ENCODE data around the gene CCDC92B. TPM values are rescaled to one million over a fixed set of nuclear protein-coding genes. Genes with fewer than 3 reads are reported as not detected.

Gene CCDC92B
- total and polyA plus RNA-seq, 2 of the 13 experiments (the other 11 are each of a cell fraction or from before 2014, with no cell fraction given), result not detected

DNA sequence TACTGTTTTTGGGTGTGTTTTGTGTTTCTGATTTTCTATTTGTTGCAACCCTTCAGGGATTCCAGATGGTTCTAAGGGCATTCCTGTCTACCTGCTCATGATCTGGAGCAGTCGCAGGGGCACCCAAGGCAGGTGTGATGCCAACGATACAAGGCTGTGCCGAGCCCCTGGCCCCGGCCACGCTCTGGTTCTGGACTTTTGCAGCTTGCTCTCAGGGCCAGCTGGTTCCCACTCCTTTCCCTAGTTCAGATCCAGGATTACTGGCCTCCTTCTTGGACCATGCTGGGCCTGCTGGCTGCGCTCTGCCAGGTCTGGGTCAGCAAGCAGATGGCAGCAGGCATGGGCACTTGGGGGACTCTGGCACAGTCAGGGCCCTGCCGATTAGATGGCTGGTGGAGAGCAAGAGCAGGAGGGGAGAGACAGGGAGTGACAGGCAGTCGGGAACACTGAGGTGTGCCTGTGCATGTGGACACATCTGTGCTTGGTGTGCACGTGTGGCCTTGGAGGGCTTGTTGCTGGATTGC is 31.5 kb upstream of the CCDC92B start:
- H3K79me2 ChIP-seq (ENCODE audit: insufficient read depth, low read length), result no peaks in the 10 kb centered on the region
- no peak overlapping the region for H2AFZ ChIP-seq (ENCODE audit: low read length)
- H3K9ac ChIP-seq (ENCODE audit: insufficient read depth, low read depth, low read length), result no peak overlapping the region
- H4K20me1 ChIP-seq (ENCODE audit: insufficient read depth, low read length), result no peaks in the 10 kb centered on the region
- no peak overlapping the region for H3K4me3 ChIP-seq (replicated peaks in 1 of 3; ENCODE audit: insufficient read depth in 1 of 3, low read depth in 2 of 3, low read length in 3 of 3)
- H3K27ac ChIP-seq (ENCODE audit: extremely low read length, insufficient read depth, low read length), result no peak overlapping the region
- no peak for FAIRE-seq
- H3K9me3 ChIP-seq (ENCODE audit: low read length), result no peaks in the 10 kb centered on the region
- no peak for TF ChIP-seq ZNF468 (CRISPR knock-in tag; IDR thresholded peaks at IDR 0.05)
- TF ChIP-seq HOXA9 (CRISPR knock-in tag; IDR thresholded peaks at IDR 0.05; ENCODE audit: borderline replicate concordance), result no peak
- no peak for TF ChIP-seq ZMYM4 (CRISPR knock-in tag; IDR thresholded peaks at IDR 0.05)
- TF ChIP-seq CAMTA2 (CRISPR knock-in tag; IDR thresholded peaks at IDR 0.05; ENCODE audit: borderline replicate concordance), result no peak
- TF ChIP-seq MAFF (IDR thresholded peaks at IDR 0.05; ENCODE audit: low read depth, low read length), result no peak
- WGBS (ENCODE audit: low lambda C conversion rate), result 75% methylated on average over 8 of the region's 9 CpGs
- in situ Hi-C loops (cut with HindIII; ENCODE audit: extremely low pct_ligation_motif_present, low pct_unique_long_range_greater_than_20kb), result no loop called here
- no TSS peak for BruUV-seq (replicated peaks)
- POLR2A ChIA-PET, result no interaction called here
- CTCF ChIA-PET (ENCODE audit: low intra/inter-chr PET ratio, low total read pairs), result no interaction called here
- intact Hi-C loops (cut with micrococcal nuclease; ENCODE audit: unreplicated experiment), result no loop called here
- H3K27me3 ChIP-seq (ENCODE audit: control insufficient read depth in 1 of 2, insufficient read depth in 2 of 2, low read length in 2 of 2), result no peaks in the 10 kb centered on the region
- no peaks in the 10 kb centered on the region for H3K36me3 ChIP-seq (replicated peaks in 1 of 2; ENCODE audit: control insufficient read depth in 1 of 2, insufficient read depth in 2 of 2, low read length in 2 of 2)
- no peak overlapping the region for H3K4me2 ChIP-seq (ENCODE audit: low read depth, low read length)
- peaks cover 9% of the 10 kb centered on the region; the same call in 1 of the 2 replicates for H3K4me1 ChIP-seq (ENCODE audit: insufficient read depth, low read length)
- no peak for ATAC-seq
- DNase-seq (ENCODE audit: low spot score), result no peak

DNA sequence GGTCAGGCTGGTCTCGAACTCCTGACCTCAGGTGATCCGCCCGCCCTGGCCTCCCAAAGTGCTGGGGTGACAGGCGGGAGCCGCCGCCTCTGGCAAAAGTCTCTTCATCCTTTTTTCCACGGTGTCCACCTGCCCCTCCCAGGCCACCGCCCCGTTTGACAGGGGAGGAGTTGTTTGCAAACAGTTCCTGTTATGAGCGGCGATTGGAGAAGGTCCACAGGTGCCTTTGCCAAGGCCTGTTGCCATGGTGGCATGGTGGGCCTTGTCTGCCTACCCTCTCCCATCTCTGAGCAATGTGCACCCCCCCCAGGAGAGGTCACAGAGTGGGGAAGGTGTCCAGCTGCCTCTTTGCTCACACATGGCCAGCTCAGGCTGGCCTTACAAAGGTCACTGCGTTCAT is 30.8 kb upstream of the CCDC92B start:
- POLR2A ChIA-PET, result no interaction called here
- no peak for TF ChIP-seq ZNF101 (CRISPR knock-in tag; IDR thresholded peaks at IDR 0.05; ENCODE audit: borderline replicate concordance, low read depth)
- no peak for TF ChIP-seq ZNF235 (CRISPR knock-in tag; IDR thresholded peaks at IDR 0.05; ENCODE audit: borderline replicate concordance)
- TF ChIP-seq, protein P1, sequence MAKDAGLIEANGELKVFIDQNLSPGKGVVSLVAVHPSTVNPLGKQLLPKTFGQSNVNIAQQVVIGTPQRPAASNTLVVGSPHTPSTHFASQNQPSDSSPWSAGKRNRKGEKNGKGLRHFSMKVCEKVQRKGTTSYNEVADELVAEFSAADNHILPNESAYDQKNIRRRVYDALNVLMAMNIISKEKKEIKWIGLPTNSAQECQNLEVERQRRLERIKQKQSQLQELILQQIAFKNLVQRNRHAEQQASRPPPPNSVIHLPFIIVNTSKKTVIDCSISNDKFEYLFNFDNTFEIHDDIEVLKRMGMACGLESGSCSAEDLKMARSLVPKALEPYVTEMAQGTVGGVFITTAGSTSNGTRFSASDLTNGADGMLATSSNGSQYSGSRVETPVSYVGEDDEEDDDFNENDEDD (CRISPR knock-in tag; IDR thresholded peaks at IDR 0.05; ENCODE audit: borderline replicate concordance), result no peak
- TF ChIP-seq, protein P2, sequence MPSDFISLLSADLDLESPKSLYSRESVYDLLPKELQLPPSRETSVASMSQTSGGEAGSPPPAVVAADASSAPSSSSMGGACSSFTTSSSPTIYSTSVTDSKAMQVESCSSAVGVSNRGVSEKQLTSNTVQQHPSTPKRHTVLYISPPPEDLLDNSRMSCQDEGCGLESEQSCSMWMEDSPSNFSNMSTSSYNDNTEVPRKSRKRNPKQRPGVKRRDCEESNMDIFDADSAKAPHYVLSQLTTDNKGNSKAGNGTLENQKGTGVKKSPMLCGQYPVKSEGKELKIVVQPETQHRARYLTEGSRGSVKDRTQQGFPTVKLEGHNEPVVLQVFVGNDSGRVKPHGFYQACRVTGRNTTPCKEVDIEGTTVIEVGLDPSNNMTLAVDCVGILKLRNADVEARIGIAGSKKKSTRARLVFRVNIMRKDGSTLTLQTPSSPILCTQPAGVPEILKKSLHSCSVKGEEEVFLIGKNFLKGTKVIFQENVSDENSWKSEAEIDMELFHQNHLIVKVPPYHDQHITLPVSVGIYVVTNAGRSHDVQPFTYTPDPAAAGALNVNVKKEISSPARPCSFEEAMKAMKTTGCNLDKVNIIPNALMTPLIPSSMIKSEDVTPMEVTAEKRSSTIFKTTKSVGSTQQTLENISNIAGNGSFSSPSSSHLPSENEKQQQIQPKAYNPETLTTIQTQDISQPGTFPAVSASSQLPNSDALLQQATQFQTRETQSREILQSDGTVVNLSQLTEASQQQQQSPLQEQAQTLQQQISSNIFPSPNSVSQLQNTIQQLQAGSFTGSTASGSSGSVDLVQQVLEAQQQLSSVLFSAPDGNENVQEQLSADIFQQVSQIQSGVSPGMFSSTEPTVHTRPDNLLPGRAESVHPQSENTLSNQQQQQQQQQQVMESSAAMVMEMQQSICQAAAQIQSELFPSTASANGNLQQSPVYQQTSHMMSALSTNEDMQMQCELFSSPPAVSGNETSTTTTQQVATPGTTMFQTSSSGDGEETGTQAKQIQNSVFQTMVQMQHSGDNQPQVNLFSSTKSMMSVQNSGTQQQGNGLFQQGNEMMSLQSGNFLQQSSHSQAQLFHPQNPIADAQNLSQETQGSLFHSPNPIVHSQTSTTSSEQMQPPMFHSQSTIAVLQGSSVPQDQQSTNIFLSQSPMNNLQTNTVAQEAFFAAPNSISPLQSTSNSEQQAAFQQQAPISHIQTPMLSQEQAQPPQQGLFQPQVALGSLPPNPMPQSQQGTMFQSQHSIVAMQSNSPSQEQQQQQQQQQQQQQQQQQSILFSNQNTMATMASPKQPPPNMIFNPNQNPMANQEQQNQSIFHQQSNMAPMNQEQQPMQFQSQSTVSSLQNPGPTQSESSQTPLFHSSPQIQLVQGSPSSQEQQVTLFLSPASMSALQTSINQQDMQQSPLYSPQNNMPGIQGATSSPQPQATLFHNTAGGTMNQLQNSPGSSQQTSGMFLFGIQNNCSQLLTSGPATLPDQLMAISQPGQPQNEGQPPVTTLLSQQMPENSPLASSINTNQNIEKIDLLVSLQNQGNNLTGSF (CRISPR knock-in tag; IDR thresholded peaks at IDR 0.05), result no peak
- no peak for TF ChIP-seq NFIB (CRISPR knock-in tag; IDR thresholded peaks at IDR 0.05; ENCODE audit: borderline replicate concordance)
- TF ChIP-seq ZBTB7A (CRISPR knock-in tag; IDR thresholded peaks at IDR 0.05), result no peak
- no peak for TF ChIP-seq ZNF136 (CRISPR knock-in tag; IDR thresholded peaks at IDR 0.05; ENCODE audit: low read depth)
- TF ChIP-seq TSC22D2 (CRISPR knock-in tag; IDR thresholded peaks at IDR 0.05; ENCODE audit: borderline replicate concordance), result no peak

More for the DNA sequence above, 30.8 kb upstream of the CCDC92B start:
- FAIRE-seq (no peak), DNase-seq (ENCODE audit: low spot score) (no peak), ATAC-seq (no peak)
- BruUV-seq (replicated peaks), result no TSS peak
- Histone ChIP-seq H3K4me2 (ENCODE audit: low read depth, low read length) (no peak overlapping the region), H3K9ac (ENCODE audit: insufficient read depth, low read depth, low read length) (no peak overlapping the region), H3K36me3 (replicated peaks in 1 of 2; ENCODE audit: control insufficient read depth in 1 of 2, insufficient read depth in 2 of 2, low read length in 2 of 2) (no peaks in the 10 kb centered on the region), H4K20me1 (ENCODE audit: insufficient read depth, low read length) (no peaks in the 10 kb centered on the region), H3K27ac (ENCODE audit: extremely low read length, insufficient read depth, low read length) (no peak overlapping the region), H3K4me1 (ENCODE audit: insufficient read depth, low read length) (peaks cover 9% of the 10 kb centered on the region; the same call in 1 of the 2 replicates), H3K27me3 (ENCODE audit: control insufficient read depth in 1 of 2, insufficient read depth in 2 of 2, low read length in 2 of 2) (peaks cover 0 to 5% of the 10 kb centered on the region in 2 experiments; a peak in 1 of 5 replicates), H3K4me3 (replicated peaks in 1 of 3; ENCODE audit: insufficient read depth in 1 of 3, low read depth in 2 of 3, low read length in 3 of 3) (no peak overlapping the region), H3K79me2 (ENCODE audit: insufficient read depth, low read length) (no peaks in the 10 kb centered on the region), H3K9me3 (ENCODE audit: low read length) (no peaks in the 10 kb centered on the region), H2AFZ (ENCODE audit: low read length) (no peak overlapping the region)
- in situ Hi-C loops (cut with HindIII; ENCODE audit: extremely low pct_ligation_motif_present, low pct_unique_long_range_greater_than_20kb), result no loop called here
- intact Hi-C loops (cut with micrococcal nuclease; ENCODE audit: unreplicated experiment), result no loop called here
- CTCF ChIA-PET (ENCODE audit: low intra/inter-chr PET ratio, low total read pairs), result no interaction called here
- WGBS (ENCODE audit: low lambda C conversion rate), result 44% methylated on average over 12 of the region's 12 CpGs
